ENCODE data around the gene ALAS1.

- TF ChIP-seq EZH2 (IDR thresholded peaks at IDR 0.05; ENCODE audit: insufficient read depth, poor library complexity, severe bottlenecking) (no peak), EZH2phosphoT487 (IDR thresholded peaks at IDR 0.05; ENCODE audit: insufficient read depth, low read depth) (no peak)
These were observed 44.4 kb upstream of the ALAS1 start for GRCh38 chr3:52153389-52154096.
